Measurements from ENCODE around the gene FLVCR1. TPM values are rescaled to one million over a fixed set of nuclear protein-coding genes. Genes with fewer than 3 reads are reported as not detected.

FLVCR1 gene
- total and polyA plus RNA-seq, 4 experiments from 2014 or later = 1.5 to 12.7 (median 6.9) TPM

- ChIA-PET CTCF (ENCODE audit: partially characterized antibody) (interaction anchor here (0.5 kb wide), 1 partner anchor 37 kb away, joined by 3 read pairs; no protein-coding TSS in a partner anchor), POLR2A (ENCODE audit: partially characterized antibody) (interaction anchor here (0.6 kb wide), 1 partner anchor 1197 kb away, joined by 3 read pairs; no protein-coding TSS in a partner anchor)
- Mint-ChIP-seq H3K4me3 (no peak overlapping the region), H3K9me3 (no peaks in the 10 kb centered on the region), H3K27ac (no peak overlapping the region), H3K27me3 (no peaks in the 10 kb centered on the region), H3K36me3 (peaks cover 37 to 43% of the 10 kb centered on the region in 2 donors), H3K4me1 (no peaks in the 10 kb centered on the region)
- H3K27ac ChIP-seq (ENCODE audit: low read depth, low read length) = no peak overlapping the region
- intact Hi-C loops (cut with micrococcal nuclease) = no loop called here
- no peak overlapping the region for H3K4me3 ChIP-seq (ENCODE audit: low read length in 2 of 2)
- H3K4me1 ChIP-seq (ENCODE audit: insufficient read depth, low read length) = no peaks in the 10 kb centered on the region
- peaks cover 10% of the 10 kb centered on the region for H3K36me3 ChIP-seq (ENCODE audit: insufficient read depth, low read length)
- DNase-seq = no peak
- H3K27me3 ChIP-seq (ENCODE audit: insufficient read depth, low read length) = no peaks in the 10 kb centered on the region
- H3K9me3 ChIP-seq (ENCODE audit: control insufficient read depth in 1 of 2, low read length in 2 of 2) = no peaks in the 10 kb centered on the region
Measured at GRCh38 chr1:212878418-212878817, 20.3 kb downstream of the FLVCR1 start.

- Mint-ChIP-seq H3K27ac (peak overlapping the region in 1 of 7 donors; percentile 55), H3K27me3 (no peaks in the 10 kb centered on the region), H3K4me3 (no peak overlapping the region), H3K4me1 (no peaks in the 10 kb centered on the region), H3K9me3 (no peaks in the 10 kb centered on the region), H3K36me3 (peaks cover 38 to 42% of the 10 kb centered on the region in 2 donors)
- Histone ChIP-seq H3K4me3 (ENCODE audit: low read length in 2 of 2) (no peak overlapping the region), H3K4me1 (ENCODE audit: insufficient read depth, low read length) (no peaks in the 10 kb centered on the region), H3K9me3 (ENCODE audit: control insufficient read depth in 1 of 2, low read length in 2 of 2) (no peaks in the 10 kb centered on the region), H3K27ac (ENCODE audit: low read depth, low read length) (no peak overlapping the region), H3K36me3 (ENCODE audit: insufficient read depth, low read length) (peaks cover 4% of the 10 kb centered on the region), H3K27me3 (ENCODE audit: insufficient read depth, low read length) (no peaks in the 10 kb centered on the region)
- ChIA-PET POLR2A (ENCODE audit: partially characterized antibody) (no interaction called here), CTCF (ENCODE audit: partially characterized antibody) (no interaction called here)
- intact Hi-C loops (cut with micrococcal nuclease) = loop anchor here (5.0 kb wide), 1 partner anchor 63 kb away; no protein-coding TSS in a partner anchor
- DNase-seq = no peak
Measured at GRCh38 chr1:212879947-212880690, 22.0 kb downstream of the FLVCR1 start.

GRCh38 chr1:212884592-212884991 lies 26.5 kb downstream of the FLVCR1 start:
- CTCF ChIA-PET (ENCODE audit: partially characterized antibody) = no interaction called here
- H3K27me3 ChIP-seq (ENCODE audit: insufficient read depth, low read length) = no peaks in the 10 kb centered on the region
- DNase-seq = no peak
- H3K27ac Mint-ChIP-seq = no peak overlapping the region
- intact Hi-C loops (cut with micrococcal nuclease) = loop anchor here (5.0 kb wide), 1 partner anchor 67 kb away; no protein-coding TSS in a partner anchor
- no peaks in the 10 kb centered on the region for H3K27me3 Mint-ChIP-seq
- H3K4me1 ChIP-seq (ENCODE audit: insufficient read depth, low read length) = no peaks in the 10 kb centered on the region
- H3K9me3 ChIP-seq (ENCODE audit: control insufficient read depth in 1 of 2, low read length in 2 of 2) = no peaks in the 10 kb centered on the region
- H3K36me3 ChIP-seq (ENCODE audit: insufficient read depth, low read length) = peaks cover 13% of the 10 kb centered on the region
- POLR2A ChIA-PET (ENCODE audit: partially characterized antibody) = no interaction called here
- H3K36me3 Mint-ChIP-seq = peaks cover 41 to 45% of the 10 kb centered on the region in 2 donors
- no peaks in the 10 kb centered on the region for H3K4me1 Mint-ChIP-seq
- H3K4me3 ChIP-seq (ENCODE audit: low read length in 2 of 2) = no peak overlapping the region
- H3K9me3 Mint-ChIP-seq = no peaks in the 10 kb centered on the region
- no peak overlapping the region for H3K27ac ChIP-seq (ENCODE audit: low read depth, low read length)
- no peak overlapping the region for H3K4me3 Mint-ChIP-seq

GRCh38 chr1:212892108-212892507 lies 34.0 kb downstream of the FLVCR1 start:
- Histone ChIP-seq H3K36me3 (ENCODE audit: insufficient read depth, low read length) (peaks cover 49% of the 10 kb centered on the region), H3K9me3 (ENCODE audit: control insufficient read depth in 1 of 2, low read length in 2 of 2) (no peaks in the 10 kb centered on the region), H3K27ac (ENCODE audit: low read depth, low read length) (no peak overlapping the region), H3K4me1 (ENCODE audit: insufficient read depth, low read length) (no peaks in the 10 kb centered on the region), H3K27me3 (ENCODE audit: insufficient read depth, low read length) (no peaks in the 10 kb centered on the region), H3K4me3 (ENCODE audit: low read length in 2 of 2) (no peak overlapping the region)
- no peaks in the 10 kb centered on the region for H3K4me1 Mint-ChIP-seq
- ChIA-PET POLR2A (ENCODE audit: partially characterized antibody) (interaction anchor here (0.6 kb wide), 1 partner anchor 34 kb away, joined by 4 read pairs; the partner anchor contains the start of gene FLVCR1), CTCF (ENCODE audit: partially characterized antibody) (no interaction called here)
- intact Hi-C loops (cut with micrococcal nuclease) = no loop called here
- DNase-seq = no peak
- no peaks in the 10 kb centered on the region for H3K27me3 Mint-ChIP-seq
- H3K36me3 Mint-ChIP-seq = peaks cover 78% of the 10 kb centered on the region in 2 donors
- no peak overlapping the region for H3K4me3 Mint-ChIP-seq
- H3K27ac Mint-ChIP-seq = no peak overlapping the region
- no peaks in the 10 kb centered on the region for H3K9me3 Mint-ChIP-seq

- no peak overlapping the region for H3K4me3 Mint-ChIP-seq
- H3K27me3 Mint-ChIP-seq = no peaks in the 10 kb centered on the region
- H3K36me3 ChIP-seq (ENCODE audit: insufficient read depth, low read length) = peaks cover 13% of the 10 kb centered on the region
- H3K4me1 ChIP-seq (ENCODE audit: insufficient read depth, low read length) = no peaks in the 10 kb centered on the region
- no peak overlapping the region for H3K27ac Mint-ChIP-seq
- CTCF ChIA-PET (ENCODE audit: partially characterized antibody) = no interaction called here
- no peaks in the 10 kb centered on the region for H3K27me3 ChIP-seq (ENCODE audit: insufficient read depth, low read length)
- no peak overlapping the region for H3K27ac ChIP-seq (ENCODE audit: low read depth, low read length)
- H3K4me3 ChIP-seq (ENCODE audit: low read length in 2 of 2) = no peak overlapping the region
- H3K36me3 Mint-ChIP-seq = peaks cover 49 to 52% of the 10 kb centered on the region in 2 donors
- H3K9me3 ChIP-seq (ENCODE audit: control insufficient read depth in 1 of 2, low read length in 2 of 2) = no peaks in the 10 kb centered on the region
- H3K9me3 Mint-ChIP-seq = peaks cover 0 to 48% (median 32%) of the 10 kb centered on the region in 8 donors
- intact Hi-C loops (cut with micrococcal nuclease) = no loop called here
- DNase-seq = no peak
- H3K4me1 Mint-ChIP-seq = no peaks in the 10 kb centered on the region
- POLR2A ChIA-PET (ENCODE audit: partially characterized antibody) = no interaction called here
Measured at GRCh38 chr1:212899845-212900244, 41.8 kb downstream of the FLVCR1 start.

- Histone ChIP-seq H3K9me3 (ENCODE audit: control insufficient read depth in 1 of 2, low read length in 2 of 2) (no peaks in the 10 kb centered on the region), H3K36me3 (ENCODE audit: insufficient read depth, low read length) (peaks cover 1% of the 10 kb centered on the region), H3K4me1 (ENCODE audit: insufficient read depth, low read length) (no peaks in the 10 kb centered on the region), H3K27ac (ENCODE audit: low read depth, low read length) (no peak overlapping the region), H3K4me3 (ENCODE audit: low read length in 2 of 2) (no peak overlapping the region), H3K27me3 (ENCODE audit: insufficient read depth, low read length) (no peaks in the 10 kb centered on the region)
- Mint-ChIP-seq H3K4me3 (no peak overlapping the region), H3K4me1 (no peaks in the 10 kb centered on the region), H3K27ac (no peak overlapping the region), H3K27me3 (no peaks in the 10 kb centered on the region), H3K9me3 (peaks cover 0 to 52% (median 35%) of the 10 kb centered on the region in 8 donors), H3K36me3 (peaks cover 36 to 41% of the 10 kb centered on the region in 2 donors)
- POLR2A ChIA-PET (ENCODE audit: partially characterized antibody) = no interaction called here
- CTCF ChIA-PET (ENCODE audit: partially characterized antibody) = no interaction called here
- DNase-seq = no peak
- intact Hi-C loops (cut with micrococcal nuclease) = no loop called here
Measured at GRCh38 chr1:212901290-212901689, 43.2 kb downstream of the FLVCR1 start.

GRCh38 chr1:212902054-212902453 lies 44.0 kb downstream of the FLVCR1 start:
- H3K36me3 ChIP-seq (ENCODE audit: insufficient read depth, low read length) = no peaks in the 10 kb centered on the region
- Mint-ChIP-seq H3K27me3 (no peaks in the 10 kb centered on the region), H3K4me1 (peaks cover 0 to under 1% (median 0%) of the 10 kb centered on the region in 4 donors), H3K36me3 (peaks cover 33 to 38% of the 10 kb centered on the region in 2 donors), H3K27ac (no peak overlapping the region), H3K9me3 (peaks cover 0 to 52% (median 35%) of the 10 kb centered on the region in 8 donors), H3K4me3 (no peak overlapping the region)
- H3K27ac ChIP-seq (ENCODE audit: low read depth, low read length) = no peak overlapping the region
- DNase-seq = no peak
- ChIA-PET POLR2A (ENCODE audit: partially characterized antibody) (no interaction called here), CTCF (ENCODE audit: partially characterized antibody) (no interaction called here)
- no peak overlapping the region for H3K4me3 ChIP-seq (ENCODE audit: low read length in 2 of 2)
- intact Hi-C loops (cut with micrococcal nuclease) = no loop called here
- no peaks in the 10 kb centered on the region for H3K4me1 ChIP-seq (ENCODE audit: insufficient read depth, low read length)
- H3K9me3 ChIP-seq (ENCODE audit: control insufficient read depth in 1 of 2, low read length in 2 of 2) = no peaks in the 10 kb centered on the region
- H3K27me3 ChIP-seq (ENCODE audit: insufficient read depth, low read length) = no peaks in the 10 kb centered on the region

All from CD4-positive, alpha-beta memory T cell (primary cell).